Measurements from ENCODE around the gene DPH3. TPM values are rescaled to one million over a fixed set of nuclear protein-coding genes. Genes with fewer than 3 reads are reported as not detected.

Gene DPH3
- total RNA-seq, 2 experiments from 2014 or later: 10.5 to 12.8 TPM

DNA sequence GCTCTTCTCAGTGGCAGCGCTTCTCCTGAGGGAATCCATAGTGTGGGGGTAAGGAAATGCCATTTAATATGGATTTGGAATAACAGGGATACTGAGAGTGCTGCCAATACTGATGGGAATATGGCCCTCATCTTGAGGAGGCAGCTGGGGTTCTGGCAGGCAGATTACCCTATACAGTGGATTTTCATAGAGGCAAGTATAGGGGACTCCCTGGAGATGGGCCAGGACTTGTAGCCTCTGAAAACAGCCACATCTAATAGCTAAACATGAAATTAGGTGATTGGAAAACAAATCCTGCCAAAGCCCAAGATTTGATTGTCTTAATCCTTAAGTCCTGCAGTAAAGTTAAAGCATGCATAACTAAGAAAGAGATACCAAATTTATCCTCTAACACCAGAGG, 30.9 kb downstream of the DPH3 start:
- TF ChIP-seq, protein P1, sequence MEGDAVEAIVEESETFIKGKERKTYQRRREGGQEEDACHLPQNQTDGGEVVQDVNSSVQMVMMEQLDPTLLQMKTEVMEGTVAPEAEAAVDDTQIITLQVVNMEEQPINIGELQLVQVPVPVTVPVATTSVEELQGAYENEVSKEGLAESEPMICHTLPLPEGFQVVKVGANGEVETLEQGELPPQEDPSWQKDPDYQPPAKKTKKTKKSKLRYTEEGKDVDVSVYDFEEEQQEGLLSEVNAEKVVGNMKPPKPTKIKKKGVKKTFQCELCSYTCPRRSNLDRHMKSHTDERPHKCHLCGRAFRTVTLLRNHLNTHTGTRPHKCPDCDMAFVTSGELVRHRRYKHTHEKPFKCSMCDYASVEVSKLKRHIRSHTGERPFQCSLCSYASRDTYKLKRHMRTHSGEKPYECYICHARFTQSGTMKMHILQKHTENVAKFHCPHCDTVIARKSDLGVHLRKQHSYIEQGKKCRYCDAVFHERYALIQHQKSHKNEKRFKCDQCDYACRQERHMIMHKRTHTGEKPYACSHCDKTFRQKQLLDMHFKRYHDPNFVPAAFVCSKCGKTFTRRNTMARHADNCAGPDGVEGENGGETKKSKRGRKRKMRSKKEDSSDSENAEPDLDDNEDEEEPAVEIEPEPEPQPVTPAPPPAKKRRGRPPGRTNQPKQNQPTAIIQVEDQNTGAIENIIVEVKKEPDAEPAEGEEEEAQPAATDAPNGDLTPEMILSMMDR (IDR thresholded peaks at IDR 0.05): no peak

DNA sequence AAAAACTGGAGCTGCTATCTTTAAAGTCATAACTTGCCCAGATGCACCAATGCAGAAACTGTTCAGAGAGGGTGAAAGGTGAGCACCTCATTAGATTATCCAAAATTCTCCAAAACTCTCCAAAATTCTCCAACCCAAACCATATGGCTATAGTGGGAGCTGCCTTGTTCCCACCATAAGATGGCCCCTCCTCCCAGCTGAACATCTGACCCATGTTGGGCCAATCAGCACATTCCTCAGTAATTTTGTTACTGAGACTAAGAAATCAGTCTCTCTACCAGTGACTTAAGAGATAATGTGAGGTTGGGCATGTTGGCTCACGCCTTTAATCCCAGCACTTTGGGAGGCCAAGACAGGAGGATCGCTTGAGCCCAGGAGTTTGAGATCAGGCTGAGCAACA, 32.8 kb downstream of the DPH3 start:
- Histone ChIP-seq H3K4me3 (ENCODE audit: low read length) (no peak overlapping the region), H3K4me1 (ENCODE audit: insufficient read depth, low read length) (no peaks in the 10 kb centered on the region), H3K27me3 (ENCODE audit: control insufficient read depth in 1 of 2, insufficient read depth in 2 of 2, low read length in 2 of 2) (peaks cover 0 to 4% of the 10 kb centered on the region in 2 experiments), H3K9me3 (ENCODE audit: control insufficient read depth in 1 of 2, insufficient read depth in 1 of 2, low read length in 2 of 2) (no peaks in the 10 kb centered on the region), H3K27ac (ENCODE audit: low read depth in 1 of 2, low read length in 2 of 2) (no peak overlapping the region), H3K36me3 (ENCODE audit: insufficient read depth, low read length) (no peaks in the 10 kb centered on the region)
- Mint-ChIP-seq H3K27ac (no peak overlapping the region), H3K4me3 (no peak overlapping the region), H3K4me1 (ENCODE audit: low read depth) (no peaks in the 10 kb centered on the region), H3K27me3 (peaks cover 3% of the 10 kb centered on the region), H3K9me3 (no peaks in the 10 kb centered on the region), H3K36me3 (ENCODE audit: low read depth) (no peaks in the 10 kb centered on the region)
- intact Hi-C loops (cut with DNase I, micrococcal nuclease): no loop called here
- CTCF ChIA-PET: no interaction called here
- ATAC-seq (ENCODE audit: poor library complexity): no peak
- no peak for DNase-seq
- TF ChIP-seq, protein P1 (IDR thresholded peaks at IDR 0.05): no peak
- POLR2A ChIA-PET: no interaction called here

More for the DNA sequence above, 30.9 kb downstream of the DPH3 start:
- Histone ChIP-seq H3K27me3 (ENCODE audit: control insufficient read depth in 1 of 2, insufficient read depth in 2 of 2, low read length in 2 of 2) (peaks cover 0 to 4% of the 10 kb centered on the region in 2 experiments), H3K4me3 (ENCODE audit: low read length) (no peak overlapping the region), H3K36me3 (ENCODE audit: insufficient read depth, low read length) (no peaks in the 10 kb centered on the region), H3K9me3 (ENCODE audit: control insufficient read depth in 1 of 2, insufficient read depth in 1 of 2, low read length in 2 of 2) (no peaks in the 10 kb centered on the region), H3K27ac (ENCODE audit: low read depth in 1 of 2, low read length in 2 of 2) (no peak overlapping the region), H3K4me1 (ENCODE audit: insufficient read depth, low read length) (no peaks in the 10 kb centered on the region)
- DNase-seq (no peak), ATAC-seq (ENCODE audit: poor library complexity) (no peak)
- Mint-ChIP-seq H3K9me3 (no peaks in the 10 kb centered on the region), H3K4me1 (ENCODE audit: low read depth) (no peaks in the 10 kb centered on the region), H3K4me3 (no peak overlapping the region), H3K36me3 (ENCODE audit: low read depth) (no peaks in the 10 kb centered on the region), H3K27ac (no peak overlapping the region), H3K27me3 (peaks cover 3% of the 10 kb centered on the region)
- intact Hi-C loops (cut with DNase I, micrococcal nuclease): no loop called here
- CTCF ChIA-PET: interaction anchor here (0.7 kb wide), 1 partner anchor 316 kb away, joined by 3 read pairs; no protein-coding TSS in a partner anchor
- POLR2A ChIA-PET: no interaction called here

DNA sequence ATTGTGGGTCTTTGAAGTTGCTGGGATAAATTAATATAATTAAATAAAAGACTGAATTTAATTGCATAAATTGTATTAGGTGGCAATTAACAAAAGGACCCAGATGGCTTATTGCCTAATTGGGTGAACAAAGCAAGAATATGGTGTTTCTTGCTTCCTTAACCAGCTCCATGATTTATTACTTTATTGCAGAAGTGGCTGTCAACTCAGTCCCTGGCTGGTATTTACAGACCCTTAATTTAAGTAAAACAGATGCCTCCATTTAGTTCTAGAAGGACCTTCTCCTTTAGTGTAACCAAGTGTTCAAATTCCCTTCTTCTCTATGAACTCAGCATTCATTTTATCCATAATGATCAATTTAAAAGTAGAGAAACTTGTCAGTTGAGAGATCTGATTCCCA, 35.1 kb downstream of the DPH3 start:
- intact Hi-C loops (cut with DNase I, micrococcal nuclease): no loop called here
- DNase-seq: no peak
- Mint-ChIP-seq H3K4me1 (ENCODE audit: low read depth) (no peaks in the 10 kb centered on the region), H3K9me3 (no peaks in the 10 kb centered on the region), H3K36me3 (ENCODE audit: low read depth) (no peaks in the 10 kb centered on the region), H3K4me3 (no peak overlapping the region), H3K27me3 (peaks cover 3% of the 10 kb centered on the region), H3K27ac (no peak overlapping the region)
- Histone ChIP-seq H3K36me3 (ENCODE audit: insufficient read depth, low read length) (no peaks in the 10 kb centered on the region), H3K4me1 (ENCODE audit: insufficient read depth, low read length) (no peaks in the 10 kb centered on the region), H3K27me3 (ENCODE audit: control insufficient read depth in 1 of 2, insufficient read depth in 2 of 2, low read length in 2 of 2) (peaks cover 0 to 4% of the 10 kb centered on the region in 2 experiments), H3K4me3 (ENCODE audit: low read length) (no peak overlapping the region), H3K9me3 (ENCODE audit: control insufficient read depth in 1 of 2, insufficient read depth in 1 of 2, low read length in 2 of 2) (no peaks in the 10 kb centered on the region), H3K27ac (ENCODE audit: low read depth in 1 of 2, low read length in 2 of 2) (no peak overlapping the region)
- TF ChIP-seq, protein P1 (IDR thresholded peaks at IDR 0.05): no peak
- no peak for ATAC-seq (ENCODE audit: poor library complexity)
- ChIA-PET POLR2A (no interaction called here), CTCF (no interaction called here)
